Measurements from ENCODE around the gene OR51B5.
"Not testable (repeated sequence)": the region's sequence is repeated elsewhere in the genome, so short reads cannot be mapped to it uniquely, and the experiment has no call there.

Gene OR51B5

GRCh38 chr11:5335170-5335569, 8.2 kb downstream of the OR51B5 start:
- no peak for DNase-seq (ENCODE audit: low read depth)

GRCh38 chr11:5324197-5324596, 19.1 kb downstream of the OR51B5 start, which contains the start of gene OR51B2:
Gene OR51B2 (minus strand): TSS chr11:5324297. CDS start chr11:5324297, 0 bp downstream.
- DNase-seq (ENCODE audit: low read depth): no peak

- DNase-seq (ENCODE audit: low read depth): no peak
Observed at GRCh38 chr11:5317292-5317691, 26.0 kb downstream of the OR51B5 start.

- DNase-seq (ENCODE audit: low read depth): not testable (repeated sequence)
Observed at GRCh38 chr11:5313326-5314023, 29.8 kb downstream of the OR51B5 start.

- no peak for DNase-seq (ENCODE audit: low read depth)
Observed at GRCh38 chr11:5310423-5310822, 32.9 kb downstream of the OR51B5 start.

- DNase-seq (ENCODE audit: low read depth): no peak
Observed at GRCh38 chr11:5307256-5308019, 35.9 kb downstream of the OR51B5 start.

GRCh38 chr11:5304046-5304445, 39.3 kb downstream of the OR51B5 start:
- DNase-seq (ENCODE audit: low read depth): no peak

- no peak for DNase-seq (ENCODE audit: low read depth)
Observed at GRCh38 chr11:5303626-5304025, 39.7 kb downstream of the OR51B5 start.

GRCh38 chr11:5301846-5302245, 41.5 kb downstream of the OR51B5 start, which contains the start of gene OR51B4:
Gene OR51B4 (minus strand): TSS chr11:5301946. CDS start chr11:5301946, 0 bp downstream.
- no peak for DNase-seq (ENCODE audit: low read depth)

- DNase-seq (ENCODE audit: low read depth): no peak
Observed at GRCh38 chr11:5300251-5300650, 43.1 kb downstream of the OR51B5 start.

GRCh38 chr11:5298451-5298850, 44.9 kb downstream of the OR51B5 start:
- no peak for DNase-seq (ENCODE audit: low read depth)

- DNase-seq (ENCODE audit: low read depth): no peak
Observed at GRCh38 chr11:5297721-5298323, 45.5 kb downstream of the OR51B5 start.

- not testable (repeated sequence) for DNase-seq (ENCODE audit: low read depth)
Observed at GRCh38 chr11:5294342-5294995, 48.9 kb downstream of the OR51B5 start.

GRCh38 chr11:5293028-5293427, 50.3 kb downstream of the OR51B5 start:
- DNase-seq (ENCODE audit: low read depth): no peak

Measured in HS-5 (cell line).